Germinal center (tissue), 1 donor: Measurements from ENCODE around the gene HTT.

ENCODE experiments used
- DNase-seq: peaks from one replicate; pipeline ENCODE4 v3.0.0; 2012; ENCODE audit warnings: mixed read lengths, low spot score

HTT gene

GRCh38 chr4:3235581-3235980 is 161.1 kb downstream of the HTT start:
- DNase-seq: no peak

GRCh38 chr4:3236326-3236878 is 161.9 kb downstream of the HTT start:
- DNase-seq: no peak

DNA sequence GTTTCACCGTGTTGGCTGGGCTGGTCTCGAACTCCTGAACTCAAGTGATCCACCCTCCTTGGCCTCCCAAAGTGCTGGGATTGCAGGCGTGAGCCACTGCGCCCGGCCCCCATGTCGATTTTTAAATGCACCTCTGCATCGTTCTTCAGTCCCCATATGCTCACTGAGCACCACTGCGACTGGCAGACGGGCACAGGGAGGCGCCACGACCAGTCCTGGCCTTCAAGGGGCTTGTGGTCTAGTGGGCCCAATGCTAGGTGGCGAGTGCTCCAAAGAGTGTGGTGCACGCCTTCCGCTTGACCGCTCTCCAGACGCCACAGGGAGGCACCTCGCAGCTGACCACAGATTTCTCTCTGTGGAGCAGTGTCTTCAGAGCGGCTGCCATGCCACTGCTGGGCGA is 162.8 kb downstream of the HTT start:
- no peak for DNase-seq

GRCh38 chr4:3237712-3238560 is 163.5 kb downstream of the HTT start:
- DNase-seq: no peak

- DNase-seq: no peak
Observed at GRCh38 chr4:3238721-3239120, 164.2 kb downstream of the HTT start.

DNA sequence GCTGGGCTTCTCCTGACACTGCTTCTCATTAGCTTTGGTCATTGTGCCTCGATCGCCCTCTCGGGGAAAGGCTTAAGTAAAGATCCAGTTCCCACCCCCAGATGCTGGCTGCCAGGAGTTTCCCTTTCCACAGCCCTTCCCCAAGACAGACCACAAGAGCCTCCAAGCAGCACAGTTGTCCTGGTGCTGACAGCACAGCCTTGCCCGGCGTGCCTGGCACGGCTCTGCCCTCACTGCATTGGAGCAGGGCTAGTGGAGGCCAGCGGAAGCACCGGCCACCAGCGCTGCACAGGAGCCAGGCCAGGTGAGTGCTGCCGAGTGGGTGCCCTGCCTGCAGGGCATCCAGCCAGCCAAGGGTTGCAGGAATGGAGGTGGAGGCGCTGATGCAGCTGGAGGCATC is 164.8 kb downstream of the HTT start:
- DNase-seq: no peak

DNA sequence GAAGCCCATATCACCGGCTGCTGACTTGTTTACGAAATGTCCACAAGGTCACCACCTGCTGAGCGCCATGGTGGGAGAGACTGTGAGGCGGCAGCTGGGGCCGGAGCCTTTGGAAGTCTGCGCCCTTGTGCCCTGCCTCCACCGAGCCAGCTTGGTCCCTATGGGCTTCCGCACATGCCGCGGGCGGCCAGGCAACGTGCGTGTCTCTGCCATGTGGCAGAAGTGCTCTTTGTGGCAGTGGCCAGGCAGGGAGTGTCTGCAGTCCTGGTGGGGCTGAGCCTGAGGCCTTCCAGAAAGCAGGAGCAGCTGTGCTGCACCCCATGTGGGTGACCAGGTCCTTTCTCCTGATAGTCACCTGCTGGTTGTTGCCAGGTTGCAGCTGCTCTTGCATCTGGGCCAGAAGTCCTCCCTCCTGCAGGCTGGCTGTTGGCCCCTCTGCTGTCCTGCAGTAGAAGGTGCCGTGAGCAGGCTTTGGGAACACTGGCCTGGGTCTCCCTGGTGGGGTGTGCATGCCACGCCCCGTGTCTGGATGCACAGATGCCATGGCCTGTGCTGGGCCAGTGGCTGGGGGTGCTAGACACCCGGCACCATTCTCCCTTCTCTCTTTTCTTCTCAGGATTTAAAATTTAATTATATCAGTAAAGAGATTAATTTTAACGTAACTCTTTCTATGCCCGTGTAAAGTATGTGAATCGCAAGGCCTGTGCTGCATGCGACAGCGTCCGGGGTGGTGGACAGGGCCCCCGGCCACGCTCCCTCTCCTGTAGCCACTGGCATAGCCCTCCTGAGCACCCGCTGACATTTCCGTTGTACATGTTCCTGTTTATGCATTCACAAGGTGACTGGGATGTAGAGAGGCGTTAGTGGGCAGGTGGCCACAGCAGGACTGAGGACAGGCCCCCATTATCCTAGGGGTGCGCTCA is 165.8 kb downstream of the HTT start:
- no peak for DNase-seq

GRCh38 chr4:3240936-3241522 is 166.5 kb downstream of the HTT start:
- DNase-seq: no peak

DNA sequence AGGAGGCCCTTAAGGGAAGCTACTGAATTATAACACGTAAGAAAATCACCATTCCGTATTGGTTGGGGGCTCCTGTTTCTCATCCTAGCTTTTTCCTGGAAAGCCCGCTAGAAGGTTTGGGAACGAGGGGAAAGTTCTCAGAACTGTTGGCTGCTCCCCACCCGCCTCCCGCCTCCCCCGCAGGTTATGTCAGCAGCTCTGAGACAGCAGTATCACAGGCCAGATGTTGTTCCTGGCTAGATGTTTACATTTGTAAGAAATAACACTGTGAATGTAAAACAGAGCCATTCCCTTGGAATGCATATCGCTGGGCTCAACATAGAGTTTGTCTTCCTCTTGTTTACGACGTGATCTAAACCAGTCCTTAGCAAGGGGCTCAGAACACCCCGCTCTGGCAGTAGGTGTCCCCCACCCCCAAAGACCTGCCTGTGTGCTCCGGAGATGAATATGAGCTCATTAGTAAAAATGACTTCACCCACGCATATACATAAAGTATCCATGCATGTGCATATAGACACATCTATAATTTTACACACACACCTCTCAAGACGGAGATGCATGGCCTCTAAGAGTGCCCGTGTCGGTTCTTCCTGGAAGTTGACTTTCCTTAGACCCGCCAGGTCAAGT is 167.5 kb downstream of the HTT start:
- no peak for DNase-seq

GRCh38 chr4:3243136-3243780 is 168.8 kb downstream of the HTT start:
- DNase-seq: no peak

- no peak for DNase-seq
Observed at GRCh38 chr4:3244002-3244401, 169.5 kb downstream of the HTT start.

- DNase-seq: no peak
Observed at GRCh38 chr4:3244747-3245146, 170.3 kb downstream of the HTT start.

GRCh38 chr4:3245676-3246075 is 171.2 kb downstream of the HTT start:
- no peak for DNase-seq

GRCh38 chr4:3246458-3247398 is 172.2 kb downstream of the HTT start:
- DNase-seq: no peak

DNA sequence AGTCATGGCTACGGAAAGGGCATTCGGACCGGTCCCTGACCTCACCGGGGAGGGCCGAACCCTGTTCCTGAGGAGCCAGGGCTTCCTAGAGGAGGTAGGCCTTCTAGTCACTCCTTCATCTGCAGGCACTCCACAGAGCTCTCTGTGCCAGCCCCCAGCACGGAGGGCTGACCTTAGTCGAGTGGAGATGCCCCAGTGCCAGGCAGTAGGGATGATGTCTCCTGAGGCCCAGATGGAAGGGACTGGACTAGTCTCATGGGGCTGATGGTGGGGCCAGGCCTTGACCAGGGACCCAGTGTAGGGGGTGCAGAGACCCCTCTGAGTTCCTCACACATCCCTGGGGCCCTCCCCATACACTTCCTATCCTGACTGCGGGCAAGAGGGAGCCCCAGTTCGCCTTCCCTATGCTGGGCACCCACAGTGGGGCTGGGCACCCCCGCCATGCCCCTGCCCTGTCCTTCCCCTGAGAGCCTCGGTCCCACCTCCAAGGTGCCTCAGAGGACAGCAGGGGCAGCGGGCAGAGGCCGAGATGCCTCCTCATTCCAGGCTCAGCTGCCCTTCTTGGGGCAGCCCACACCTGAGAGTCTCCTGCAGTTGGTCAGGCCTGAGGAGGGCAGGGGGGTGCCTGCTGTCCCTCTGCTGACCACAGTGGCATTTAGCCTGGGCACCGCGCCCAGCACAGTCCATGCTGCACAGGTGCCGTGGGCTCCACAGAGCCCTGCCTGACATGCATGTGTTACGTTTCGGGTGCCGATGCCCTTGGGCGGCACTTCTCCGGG is 173.1 kb downstream of the HTT start:
- no peak for DNase-seq

GRCh38 chr4:3248178-3248480 is 173.6 kb downstream of the HTT start:
- no peak for DNase-seq

- DNase-seq: no peak
Observed at GRCh38 chr4:3248811-3249661, 174.6 kb downstream of the HTT start, which contains the start of gene MSANTD1. TSS of gene MSANTD1 (plus strand) at chr4:3249159. CDS start at chr4:3249223, 64 bp downstream.

DNA sequence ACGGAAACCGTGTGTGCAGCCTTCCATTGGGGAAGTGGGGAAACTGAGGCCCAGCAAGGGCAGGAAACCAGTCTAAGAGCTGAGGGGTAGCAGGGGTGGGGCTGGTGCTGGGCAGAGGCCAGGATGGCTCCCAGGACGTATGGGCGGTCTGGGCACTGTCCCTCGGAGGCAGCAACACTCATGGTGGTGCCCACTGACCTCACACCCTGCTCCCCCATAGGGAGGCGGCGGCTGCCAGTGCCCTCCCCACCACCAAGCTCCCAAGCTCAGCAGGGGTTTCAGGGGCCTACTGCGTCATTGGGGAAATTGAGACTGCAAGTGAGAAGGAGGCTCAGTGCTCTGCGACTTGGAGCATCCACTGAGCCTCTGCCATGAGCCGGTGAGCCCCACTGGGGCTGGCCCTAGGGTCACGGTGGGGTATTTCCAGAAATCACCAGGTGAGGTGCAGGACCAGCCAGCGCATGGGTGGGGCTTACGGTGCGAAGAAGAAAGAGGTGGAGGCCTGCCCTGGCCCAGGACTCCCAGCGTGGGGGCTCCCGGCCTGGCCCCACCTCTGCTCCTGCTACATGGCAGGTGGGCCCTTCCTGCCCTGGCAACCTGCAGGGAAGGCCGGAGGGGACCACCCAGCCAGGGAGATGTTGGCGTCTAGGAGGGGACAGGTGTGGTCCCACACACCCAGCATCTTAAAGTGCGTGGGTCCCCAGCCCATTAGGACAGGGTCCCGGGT is 175.4 kb downstream of the HTT start:
- DNase-seq: no peak
